ENCODE measurements around the gene IL22.

Gene IL22

GRCh38 chr12:68245180-68246021 is 8.0 kb downstream of the IL22 start:
- Histone ChIP-seq H3K27me3 (ENCODE audit: control insufficient read depth in 1 of 2, insufficient read depth in 2 of 2, low read length in 2 of 2) (no peaks in the 10 kb centered on the region), H3K9ac (ENCODE audit: low read depth in 1 of 2, low read length in 2 of 2) (no peak overlapping the region), H3K9me3 (ENCODE audit: control insufficient read depth in 1 of 2, low read length in 2 of 2) (no peaks in the 10 kb centered on the region), H3K27ac (ENCODE audit: low read depth, low read length) (no peak overlapping the region), H3K4me1 (ENCODE audit: control insufficient read depth in 1 of 2, insufficient read depth in 2 of 2, low read length in 2 of 2) (peaks cover 4 to 6% of the 10 kb centered on the region in 2 donors), H3K4me3 (ENCODE audit: low read depth in 1 of 2, low read length in 2 of 2) (no peak overlapping the region), H3K36me3 (ENCODE audit: control insufficient read depth in 1 of 2, insufficient read depth in 2 of 2, low read length in 2 of 2) (no peaks in the 10 kb centered on the region)

- Histone ChIP-seq H3K9ac (ENCODE audit: low read depth in 1 of 2, low read length in 2 of 2) (no peak overlapping the region), H3K4me1 (ENCODE audit: control insufficient read depth in 1 of 2, insufficient read depth in 2 of 2, low read length in 2 of 2) (peaks cover 4 to 14% of the 10 kb centered on the region in 2 donors), H3K4me3 (ENCODE audit: low read depth in 1 of 2, low read length in 2 of 2) (no peak overlapping the region), H3K27ac (ENCODE audit: low read depth, low read length) (no peak overlapping the region), H3K36me3 (ENCODE audit: control insufficient read depth in 1 of 2, insufficient read depth in 2 of 2, low read length in 2 of 2) (no peaks in the 10 kb centered on the region), H3K9me3 (ENCODE audit: control insufficient read depth in 1 of 2, low read length in 2 of 2) (no peaks in the 10 kb centered on the region), H3K27me3 (ENCODE audit: control insufficient read depth in 1 of 2, insufficient read depth in 2 of 2, low read length in 2 of 2) (no peaks in the 10 kb centered on the region)
Observed at GRCh38 chr12:68242777-68243176, 10.6 kb downstream of the IL22 start.

GRCh38 chr12:68240975-68241374 is 12.4 kb downstream of the IL22 start:
- Histone ChIP-seq H3K4me1 (ENCODE audit: control insufficient read depth in 1 of 2, insufficient read depth in 2 of 2, low read length in 2 of 2) (peaks cover 15 to 18% of the 10 kb centered on the region in 2 donors), H3K9ac (ENCODE audit: low read depth in 1 of 2, low read length in 2 of 2) (no peak overlapping the region), H3K27me3 (ENCODE audit: control insufficient read depth in 1 of 2, insufficient read depth in 2 of 2, low read length in 2 of 2) (no peaks in the 10 kb centered on the region), H3K4me3 (ENCODE audit: low read depth in 1 of 2, low read length in 2 of 2) (no peak overlapping the region), H3K36me3 (ENCODE audit: control insufficient read depth in 1 of 2, insufficient read depth in 2 of 2, low read length in 2 of 2) (no peaks in the 10 kb centered on the region), H3K9me3 (ENCODE audit: control insufficient read depth in 1 of 2, low read length in 2 of 2) (no peaks in the 10 kb centered on the region), H3K27ac (ENCODE audit: low read depth, low read length) (peak overlapping the region; percentile 20)

- Histone ChIP-seq H3K4me1 (ENCODE audit: control insufficient read depth in 1 of 2, insufficient read depth in 2 of 2, low read length in 2 of 2) (peaks cover 15 to 18% of the 10 kb centered on the region in 2 donors), H3K27me3 (ENCODE audit: control insufficient read depth in 1 of 2, insufficient read depth in 2 of 2, low read length in 2 of 2) (no peaks in the 10 kb centered on the region), H3K9me3 (ENCODE audit: control insufficient read depth in 1 of 2, low read length in 2 of 2) (no peaks in the 10 kb centered on the region), H3K36me3 (ENCODE audit: control insufficient read depth in 1 of 2, insufficient read depth in 2 of 2, low read length in 2 of 2) (no peaks in the 10 kb centered on the region), H3K4me3 (ENCODE audit: low read depth in 1 of 2, low read length in 2 of 2) (no peak overlapping the region), H3K27ac (ENCODE audit: low read depth, low read length) (no peak overlapping the region), H3K9ac (ENCODE audit: low read depth in 1 of 2, low read length in 2 of 2) (no peak overlapping the region)
Observed at GRCh38 chr12:68240079-68240478, 13.3 kb downstream of the IL22 start.

- Histone ChIP-seq H3K9me3 (ENCODE audit: control insufficient read depth in 1 of 2, low read length in 2 of 2) (no peaks in the 10 kb centered on the region), H3K36me3 (ENCODE audit: control insufficient read depth in 1 of 2, insufficient read depth in 2 of 2, low read length in 2 of 2) (no peaks in the 10 kb centered on the region), H3K27ac (ENCODE audit: low read depth, low read length) (no peak overlapping the region), H3K27me3 (ENCODE audit: control insufficient read depth in 1 of 2, insufficient read depth in 2 of 2, low read length in 2 of 2) (no peaks in the 10 kb centered on the region), H3K4me3 (ENCODE audit: low read depth in 1 of 2, low read length in 2 of 2) (no peak overlapping the region), H3K4me1 (ENCODE audit: control insufficient read depth in 1 of 2, insufficient read depth in 2 of 2, low read length in 2 of 2) (peaks cover 15 to 18% of the 10 kb centered on the region in 2 donors), H3K9ac (ENCODE audit: low read depth in 1 of 2, low read length in 2 of 2) (no peak overlapping the region)
Observed at GRCh38 chr12:68239309-68239982, 14.0 kb downstream of the IL22 start.

- H3K9me3 ChIP-seq (ENCODE audit: control insufficient read depth in 1 of 2, low read length in 2 of 2), result no peaks in the 10 kb centered on the region
- H3K9ac ChIP-seq (ENCODE audit: low read depth in 1 of 2, low read length in 2 of 2), result no peak overlapping the region
- H3K4me3 ChIP-seq (ENCODE audit: low read depth in 1 of 2, low read length in 2 of 2), result no peak overlapping the region
- H3K27me3 ChIP-seq (ENCODE audit: control insufficient read depth in 1 of 2, insufficient read depth in 2 of 2, low read length in 2 of 2), result no peaks in the 10 kb centered on the region
- H3K4me1 ChIP-seq (ENCODE audit: control insufficient read depth in 1 of 2, insufficient read depth in 2 of 2, low read length in 2 of 2), result peaks cover 15 to 18% of the 10 kb centered on the region in 2 donors
- H3K36me3 ChIP-seq (ENCODE audit: control insufficient read depth in 1 of 2, insufficient read depth in 2 of 2, low read length in 2 of 2), result no peaks in the 10 kb centered on the region
- H3K27ac ChIP-seq (ENCODE audit: low read depth, low read length), result no peak overlapping the region
Observed at GRCh38 chr12:68237619-68238018, 15.8 kb downstream of the IL22 start.

- no peaks in the 10 kb centered on the region for H3K36me3 ChIP-seq (ENCODE audit: control insufficient read depth in 1 of 2, insufficient read depth in 2 of 2, low read length in 2 of 2)
- H3K9me3 ChIP-seq (ENCODE audit: control insufficient read depth in 1 of 2, low read length in 2 of 2), result no peaks in the 10 kb centered on the region
- peak overlapping the region; percentile 65 to 80 for H3K4me3 ChIP-seq (ENCODE audit: low read depth in 1 of 2, low read length in 2 of 2)
- peak overlapping the region; percentile 41 to 65 for H3K9ac ChIP-seq (ENCODE audit: low read depth in 1 of 2, low read length in 2 of 2)
- peaks cover 15 to 18% of the 10 kb centered on the region in 2 donors for H3K4me1 ChIP-seq (ENCODE audit: control insufficient read depth in 1 of 2, insufficient read depth in 2 of 2, low read length in 2 of 2)
- no peak overlapping the region for H3K27ac ChIP-seq (ENCODE audit: low read depth, low read length)
- no peaks in the 10 kb centered on the region for H3K27me3 ChIP-seq (ENCODE audit: control insufficient read depth in 1 of 2, insufficient read depth in 2 of 2, low read length in 2 of 2)
Observed at GRCh38 chr12:68237078-68237477, 16.3 kb downstream of the IL22 start.

GRCh38 chr12:68236421-68237059 is 16.9 kb downstream of the IL22 start:
- Histone ChIP-seq H3K9me3 (ENCODE audit: control insufficient read depth in 1 of 2, low read length in 2 of 2) (no peaks in the 10 kb centered on the region), H3K9ac (ENCODE audit: low read depth in 1 of 2, low read length in 2 of 2) (peak overlapping the region; percentile 41 to 65), H3K27me3 (ENCODE audit: control insufficient read depth in 1 of 2, insufficient read depth in 2 of 2, low read length in 2 of 2) (no peaks in the 10 kb centered on the region), H3K4me3 (ENCODE audit: low read depth in 1 of 2, low read length in 2 of 2) (peak overlapping the region; percentile 65 to 80), H3K27ac (ENCODE audit: low read depth, low read length) (no peak overlapping the region), H3K36me3 (ENCODE audit: control insufficient read depth in 1 of 2, insufficient read depth in 2 of 2, low read length in 2 of 2) (no peaks in the 10 kb centered on the region), H3K4me1 (ENCODE audit: control insufficient read depth in 1 of 2, insufficient read depth in 2 of 2, low read length in 2 of 2) (peaks cover 15 to 18% of the 10 kb centered on the region in 2 donors)

GRCh38 chr12:68235576-68235975 is 17.8 kb downstream of the IL22 start:
- Histone ChIP-seq H3K27me3 (ENCODE audit: control insufficient read depth in 1 of 2, insufficient read depth in 2 of 2, low read length in 2 of 2) (no peaks in the 10 kb centered on the region), H3K27ac (ENCODE audit: low read depth, low read length) (no peak overlapping the region), H3K4me1 (ENCODE audit: control insufficient read depth in 1 of 2, insufficient read depth in 2 of 2, low read length in 2 of 2) (peaks cover 12 to 14% of the 10 kb centered on the region in 2 donors), H3K9ac (ENCODE audit: low read depth in 1 of 2, low read length in 2 of 2) (no peak overlapping the region), H3K36me3 (ENCODE audit: control insufficient read depth in 1 of 2, insufficient read depth in 2 of 2, low read length in 2 of 2) (no peaks in the 10 kb centered on the region), H3K9me3 (ENCODE audit: control insufficient read depth in 1 of 2, low read length in 2 of 2) (no peaks in the 10 kb centered on the region), H3K4me3 (ENCODE audit: low read depth in 1 of 2, low read length in 2 of 2) (no peak overlapping the region)

- no peak overlapping the region for H3K9ac ChIP-seq (ENCODE audit: low read depth in 1 of 2, low read length in 2 of 2)
Observed at GRCh38 chr12:68234140-68234539, 19.3 kb downstream of the IL22 start.

More at GRCh38 chr12:68234140-68234539, 19.3 kb downstream of the IL22 start:
- no peaks in the 10 kb centered on the region for H3K36me3 ChIP-seq (ENCODE audit: control insufficient read depth in 1 of 2, insufficient read depth in 2 of 2, low read length in 2 of 2)
- no peaks in the 10 kb centered on the region for H3K27me3 ChIP-seq (ENCODE audit: control insufficient read depth in 1 of 2, insufficient read depth in 2 of 2, low read length in 2 of 2)
- H3K4me1 ChIP-seq (ENCODE audit: control insufficient read depth in 1 of 2, insufficient read depth in 2 of 2, low read length in 2 of 2), result peaks cover 4 to 11% of the 10 kb centered on the region in 2 donors
- no peaks in the 10 kb centered on the region for H3K9me3 ChIP-seq (ENCODE audit: control insufficient read depth in 1 of 2, low read length in 2 of 2)
- H3K27ac ChIP-seq (ENCODE audit: low read depth, low read length), result no peak overlapping the region
- no peak overlapping the region for H3K4me3 ChIP-seq (ENCODE audit: low read depth in 1 of 2, low read length in 2 of 2)
